Left colon (tissue), 2 donors: Measurements from ENCODE around the gene TBRG4. TPM values are rescaled to one million over a fixed set of nuclear protein-coding genes. Genes with fewer than 3 reads are reported as not detected.

Source experiments
- ATAC-seq: fragments of 200-7000 bp; cut with Tn5 transposase; one replicate; pipeline ENCODE4 v1.9.1; 2020; ENCODE audit warnings: mild to moderate bottlenecking, moderate library complexity
- DNase-seq, 2 donors: peaks; one replicate each; pipeline ENCODE4 v3.0.0-alpha.2; 2020
- intact Hi-C, 2 donors: fragments of 100-400 bp; cut with DNase I in 1 of 2; cut with micrococcal nuclease in 1 of 2; formaldehyde crosslinking; loops; one replicate each; pipeline versions ENCODE4 v1.11.2 to v1.14.0; 2022; cut with DNase I, micrococcal nuclease
- total RNA-seq, 2 donors: library from RNA; stranded (reverse); fragmentation: NEBNext Ultra II Directional; extraction: Animal tissue kit (Norgen Biotek cat#: 25700); gene quantifications; one replicate each; pipeline ENCODE4 v1.2.1, GENCODE V29; 2021
- donor health status: DM: no; HTN: no; CAD: no.
- donor health status: DM: yes; HTN: yes; CAD: no.

The TBRG4 gene
- total RNA-seq, 2 donors from 2014 or later: 80.9 to 88.7 TPM

DNA sequence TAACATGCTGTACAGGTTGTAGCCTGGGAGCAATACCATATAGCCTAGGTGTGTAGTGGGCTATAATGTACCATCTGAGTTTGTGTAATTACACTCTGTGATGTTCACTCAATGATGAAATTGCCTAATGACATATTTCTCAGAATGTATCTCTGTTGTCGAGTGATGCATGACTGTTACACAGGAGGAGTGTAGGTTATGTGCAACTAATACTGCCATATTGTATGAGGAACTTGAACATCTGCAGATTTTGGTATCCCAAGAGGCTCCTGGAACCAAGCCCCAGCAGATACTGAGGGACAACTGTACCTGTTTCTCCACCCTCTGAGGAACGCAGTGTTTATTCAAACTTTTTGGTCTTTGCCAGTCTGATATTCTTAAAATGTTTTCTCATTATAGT lies 61.3 kb downstream of the TBRG4 start:
- intact Hi-C loops: no loop called here
- ATAC-seq (no peak), DNase-seq (no peak)

Other genes starting within 250 kb of the TBRG4 start
- 10 to 100 TPM; 19.7 to 20.9 TPM for gene PURB, start 226.2 kb downstream of the TBRG4 start, total RNA-seq
- gene MYO1G, start 132.7 kb downstream of the TBRG4 start, total RNA-seq: 1 to 10 TPM; 2.6 to 4.2 TPM
- 10 to 100 TPM; 33.7 to 39.1 TPM for gene CCM2, start 111.5 kb downstream of the TBRG4 start, total RNA-seq
- 1 to 10 TPM in 1 of 2 donors, under 1 TPM in 1; 0.61 to 1.5 TPM for gene NACAD, start 22.7 kb downstream of the TBRG4 start, total RNA-seq
- gene RAMP3, start 46.1 kb upstream of the TBRG4 start, total RNA-seq: 1 to 10 TPM; 8.8 to 9.5 TPM